Cerebellar cortex (tissue), 1 donor: ENCODE data around the gene CALR.
A peak's percentile ranks its signal among the peaks of the same experiment; 100 is the strongest.
"Not testable (repeated sequence)": the region's sequence is repeated elsewhere in the genome, so short reads cannot be mapped to it uniquely, and the experiment has no call there.

Experiments
- DNase-seq: peaks from one replicate; pipeline ENCODE4 v3.0.0-alpha.2; 2015; ENCODE audit warnings: low spot score

Gene CALR

GRCh38 chr19:12952488-12953137, 14.2 kb downstream of the CALR start:
- DNase-seq = no peak

- DNase-seq = peak; percentile 87
Observed at GRCh38 chr19:12953138-12953798, 14.9 kb downstream of the CALR start.

GRCh38 chr19:12953799-12954611, 15.6 kb downstream of the CALR start:
- DNase-seq = peak; percentile 35

- DNase-seq = no peak
Observed at GRCh38 chr19:12954612-12954962, 16.2 kb downstream of the CALR start.

- not testable (repeated sequence) for DNase-seq
Observed at GRCh38 chr19:12955575-12955974, 17.2 kb downstream of the CALR start.

- no peak for DNase-seq
Observed at GRCh38 chr19:12955996-12956395, 17.6 kb downstream of the CALR start.

GRCh38 chr19:12956446-12957388, 18.3 kb downstream of the CALR start, which contains the start of gene GADD45GIP1:
Gene GADD45GIP1, minus strand, starts transcription at chr19:12957223. Its CDS starts 11 bp downstream, at chr19:12957212.
- DNase-seq = peak; percentile 77

- DNase-seq = not testable (repeated sequence)
Observed at GRCh38 chr19:12957389-12957952, 19.1 kb downstream of the CALR start.

- no peak for DNase-seq
Observed at GRCh38 chr19:12959481-12959880, 21.1 kb downstream of the CALR start.

- peak; percentile 82 for DNase-seq
Observed at GRCh38 chr19:12965017-12965811, 26.8 kb downstream of the CALR start.

- DNase-seq = no peak
Observed at GRCh38 chr19:12965812-12966135, 27.4 kb downstream of the CALR start.

- DNase-seq = no peak
Observed at GRCh38 chr19:12967907-12968306, 29.5 kb downstream of the CALR start.

GRCh38 chr19:12969292-12969988, 31.0 kb downstream of the CALR start, which contains the start of gene DAND5:
Gene DAND5, plus strand, starts transcription at chr19:12969576. Its CDS starts 85 bp downstream, at chr19:12969661.
- no peak for DNase-seq

- DNase-seq = no peak
Observed at GRCh38 chr19:12970070-12970820, 31.8 kb downstream of the CALR start.

GRCh38 chr19:12973236-12973635, 34.8 kb downstream of the CALR start:
- DNase-seq = no peak

GRCh38 chr19:12974301-12975220, 36.2 kb downstream of the CALR start:
- DNase-seq = peak; percentile 85

- no peak for DNase-seq
Observed at GRCh38 chr19:12975221-12975741, 36.9 kb downstream of the CALR start.

- DNase-seq = not testable (repeated sequence)
Observed at GRCh38 chr19:12976109-12976508, 37.7 kb downstream of the CALR start.
